Neuronal stem cell (in vitro differentiated cells): ENCODE measurements around the gene MPPED1.

Experiments used
- DNase-seq: peaks from one replicate; pipeline ENCODE4 v3.0.0-alpha.2; 2013; ENCODE audit warnings: low spot score
- H2AFZ ChIP-seq: one replicate; pipeline ENCODE4 v1.6.1; 2013; ENCODE audit warnings: mild to moderate bottlenecking, low read length, inconsistent platforms
- H2AK5ac ChIP-seq: 2 replicates; pipeline ENCODE4 v1.6.1; 2013; ENCODE audit warnings: low read depth, mild to moderate bottlenecking, inconsistent platforms, low read length, moderate library complexity, mixed read lengths
- H2BK120ac ChIP-seq: 2 replicates; pipeline ENCODE4 v1.6.1; 2013; ENCODE audit warnings: low read depth, mild to moderate bottlenecking, inconsistent platforms, low read length, moderate library complexity, mixed read lengths
- H2BK12ac ChIP-seq: one replicate; pipeline ENCODE4 v1.6.1; 2013; ENCODE audit warnings: low read length, inconsistent platforms
- H2BK15ac ChIP-seq: 2 replicates; pipeline ENCODE4 v1.6.1; 2013; ENCODE audit warnings: mild to moderate bottlenecking, low read length, inconsistent platforms, mixed read lengths
- H2BK5ac ChIP-seq: one replicate; pipeline ENCODE4 v1.6.1; 2013; ENCODE audit warnings: inconsistent platforms, mild to moderate bottlenecking, low read length, moderate library complexity
- H3K14ac ChIP-seq: one replicate; pipeline ENCODE4 v1.6.1; 2013; ENCODE audit warnings: low read length, inconsistent platforms
- H3K18ac ChIP-seq: 2 replicates; pipeline ENCODE4 v1.6.1; 2013; ENCODE audit warnings: low read length, inconsistent platforms
- H3K23ac ChIP-seq: 2 replicates; pipeline ENCODE4 v1.6.1; 2013; ENCODE audit warnings: low read depth, mild to moderate bottlenecking, mixed read lengths, low read length, inconsistent platforms; ENCODE audit not compliant: poor library complexity
- H3K27ac ChIP-seq: replicated peaks from 3 replicates; pipeline ENCODE4 v1.5.1; 2013; ENCODE audit warnings: low read length, inconsistent platforms
- H3K27me3 ChIP-seq, 3 experiments: 2 replicates each; pipeline ENCODE4 v1.6.1; 2013; ENCODE audit warnings: low read length in 3 of 3, mild to moderate bottlenecking in 2 of 3, inconsistent platforms in 1 of 3, low read depth in 1 of 3, mixed read lengths in 1 of 3, moderate library complexity in 1 of 3; ENCODE audit not compliant: control insufficient read depth in 3 of 3, insufficient read depth in 3 of 3
- H3K36me3 ChIP-seq, 2 donors: replicated peaks in 1 of 2; 2 replicates each; pipeline ENCODE4 v1.6.1; 2013; ENCODE audit warnings: low read length in 2 of 2; ENCODE audit not compliant: control insufficient read depth in 2 of 2, insufficient read depth in 2 of 2
- H3K4ac ChIP-seq: 2 replicates; pipeline ENCODE4 v1.6.1; 2013; ENCODE audit warnings: inconsistent platforms, mild to moderate bottlenecking, low read length, moderate library complexity
- H3K4me1 ChIP-seq, 2 donors: 1 replicate in 1 of 2; 2 replicates in 1 of 2; pipeline ENCODE4 v1.6.1; 2013; ENCODE audit warnings: low read length in 2 of 2, low read depth in 1 of 2; ENCODE audit not compliant: control insufficient read depth in 2 of 2, insufficient read depth in 1 of 2
- H3K4me2 ChIP-seq: one replicate; pipeline ENCODE4 v1.6.1; 2013; ENCODE audit warnings: mild to moderate bottlenecking, low read length, inconsistent platforms; ENCODE audit not compliant: insufficient read depth, poor library complexity, severe bottlenecking
- H3K4me3 ChIP-seq, 2 donors: 2 replicates each; pipeline ENCODE4 v1.5.1; 2013; ENCODE audit warnings: low read length in 2 of 2, mild to moderate bottlenecking in 2 of 2, inconsistent platforms in 1 of 2, moderate library complexity in 1 of 2
- H3K79me1 ChIP-seq: one replicate; pipeline ENCODE4 v1.6.1; 2013; ENCODE audit warnings: low read depth, mild to moderate bottlenecking, inconsistent platforms, low read length, moderate library complexity
- H3K9ac ChIP-seq: one replicate; pipeline ENCODE4 v1.6.1; 2013; ENCODE audit warnings: mild to moderate bottlenecking, low read depth, low read length, inconsistent platforms; ENCODE audit not compliant: poor library complexity
- H3K9me3 ChIP-seq, 2 donors: replicated peaks in 1 of 2; 2 replicates each; pipeline versions ENCODE3 to v1.6.1; 2013; ENCODE audit warnings: low read length in 2 of 2, mild to moderate bottlenecking in 2 of 2, inconsistent platforms in 1 of 2, low read depth in 1 of 2, mixed read lengths in 1 of 2, moderate library complexity in 1 of 2; ENCODE audit not compliant: control insufficient read depth in 2 of 2, insufficient read depth in 1 of 2
- H4K8ac ChIP-seq: one replicate; pipeline ENCODE4 v1.6.1; 2013; ENCODE audit warnings: low read depth, mild to moderate bottlenecking, inconsistent platforms, low read length, moderate library complexity
- H4K91ac ChIP-seq: one replicate; pipeline ENCODE4 v1.6.1; 2013; ENCODE audit warnings: low read length, low read depth, mild to moderate bottlenecking, inconsistent platforms; ENCODE audit not compliant: poor library complexity
- WGBS, 2 donors: extraction: QIAGEN DNeasy Blood & Tissue Kit; methylation state at CpG; one replicate each; pipeline ENCODE4 v1.1.7; 2013; ENCODE audit warnings: missing lambda C conversion rate in 2 of 2, mixed read lengths in 1 of 2; ENCODE audit not compliant: insufficient read length in 2 of 2, insufficient replicate concordance in 1 of 2; ENCODE audit errors: extremely low coverage in 2 of 2; 5-methylcytosine and 5-hydroxymethylcytosine counted together

The MPPED1 gene

GRCh38 chr22:43377548-43377895 lies 34.3 kb upstream of the MPPED1 start:
- peaks cover 0 to 11% (median 0%) of the 10 kb centered on the region in 3 experiments for H3K27me3 ChIP-seq
- no peak overlapping the region for H4K8ac ChIP-seq
- H2BK15ac ChIP-seq = no peak overlapping the region
- no peak for DNase-seq
- H3K36me3 ChIP-seq = no peaks in the 10 kb centered on the region
- WGBS, 2 donors = no CpG with 5 or more reads among the region's 10 CpGs
- no peak overlapping the region for H3K14ac ChIP-seq
- no peak overlapping the region for H3K4me2 ChIP-seq
- H3K79me1 ChIP-seq = no peaks in the 10 kb centered on the region
- H4K91ac ChIP-seq = no peak overlapping the region
- H2BK12ac ChIP-seq = no peak overlapping the region
- H3K4ac ChIP-seq = no peak overlapping the region
- no peak overlapping the region for H2AK5ac ChIP-seq
- no peak overlapping the region for H3K23ac ChIP-seq
- H3K9ac ChIP-seq = no peak overlapping the region
- H3K4me3 ChIP-seq = no peak overlapping the region
- no peaks in the 10 kb centered on the region for H3K4me1 ChIP-seq
- H3K27ac ChIP-seq = no peak overlapping the region
- peaks cover 0 to 3% of the 10 kb centered on the region in 2 donors for H3K9me3 ChIP-seq
- H3K18ac ChIP-seq = peak overlapping the region; percentile 24
- no peak overlapping the region for H2AFZ ChIP-seq
- H2BK120ac ChIP-seq = no peak overlapping the region
- no peak overlapping the region for H2BK5ac ChIP-seq

- Histone ChIP-seq H4K91ac (no peak overlapping the region), H3K4me1 (no peaks in the 10 kb centered on the region), H3K27ac (no peak overlapping the region), H3K18ac (no peak overlapping the region), H3K23ac (no peak overlapping the region), H2AFZ (no peak overlapping the region), H2BK15ac (no peak overlapping the region), H2BK5ac (no peak overlapping the region), H3K36me3 (no peaks in the 10 kb centered on the region), H2BK120ac (no peak overlapping the region), H3K4me2 (no peak overlapping the region), H3K4ac (no peak overlapping the region), H4K8ac (no peak overlapping the region), H3K4me3 (no peak overlapping the region), H3K9ac (no peak overlapping the region), H2AK5ac (no peak overlapping the region), H3K79me1 (no peaks in the 10 kb centered on the region), H3K9me3 (peaks cover 0 to 3% of the 10 kb centered on the region in 2 donors), H2BK12ac (no peak overlapping the region), H3K27me3 (peaks cover 0 to 11% (median 0%) of the 10 kb centered on the region in 3 experiments), H3K14ac (no peak overlapping the region)
- WGBS, 2 donors = no CpG with 5 or more reads among the region's 8 CpGs
- DNase-seq = no peak
Measured at GRCh38 chr22:43377896-43378704, 33.7 kb upstream of the MPPED1 start.

GRCh38 chr22:43381693-43382092 lies 30.1 kb upstream of the MPPED1 start:
- H3K23ac ChIP-seq = no peak overlapping the region
- H4K91ac ChIP-seq = no peak overlapping the region
- peak overlapping the region; percentile 31 for H2AK5ac ChIP-seq
- no peak for DNase-seq
- peaks cover 2 to 4% of the 10 kb centered on the region in 2 donors for H3K4me1 ChIP-seq
- H3K36me3 ChIP-seq = no peaks in the 10 kb centered on the region
- no peak overlapping the region for H3K4me2 ChIP-seq
- no peak overlapping the region for H4K8ac ChIP-seq
- no peak overlapping the region for H2BK120ac ChIP-seq
- no peak overlapping the region for H2AFZ ChIP-seq
- no peak overlapping the region for H3K18ac ChIP-seq
- H2BK15ac ChIP-seq = no peak overlapping the region
- H3K9ac ChIP-seq = no peak overlapping the region
- H3K9me3 ChIP-seq = no peaks in the 10 kb centered on the region
- no peak overlapping the region for H3K4me3 ChIP-seq
- no CpG with 5 or more reads among the region's 6 CpGs for WGBS, 2 donors
- no peak overlapping the region for H2BK12ac ChIP-seq
- no peak overlapping the region for H3K14ac ChIP-seq
- no peaks in the 10 kb centered on the region for H3K79me1 ChIP-seq
- H3K4ac ChIP-seq = no peak overlapping the region
- peaks cover 0 to 25% (median 0%) of the 10 kb centered on the region in 3 experiments for H3K27me3 ChIP-seq
- H2BK5ac ChIP-seq = no peak overlapping the region
- H3K27ac ChIP-seq = no peak overlapping the region

- Histone ChIP-seq H2BK120ac (no peak overlapping the region), H4K91ac (no peak overlapping the region), H3K4me3 (no peak overlapping the region), H2BK15ac (peak overlapping the region; percentile 1), H3K18ac (no peak overlapping the region), H3K4me2 (no peak overlapping the region), H3K79me1 (no peaks in the 10 kb centered on the region), H2AK5ac (peak overlapping the region; percentile 4), H3K4me1 (peaks cover 2 to 11% of the 10 kb centered on the region in 2 donors), H2BK12ac (no peak overlapping the region), H2BK5ac (no peak overlapping the region), H3K14ac (no peak overlapping the region), H3K36me3 (no peaks in the 10 kb centered on the region), H3K4ac (no peak overlapping the region), H3K9me3 (peaks cover 0 to under 1% of the 10 kb centered on the region in 2 donors), H3K23ac (no peak overlapping the region), H4K8ac (no peak overlapping the region), H3K27me3 (peaks cover 0 to 34% (median 10%) of the 10 kb centered on the region in 3 experiments), H3K27ac (no peak overlapping the region), H2AFZ (no peak overlapping the region), H3K9ac (no peak overlapping the region)
- WGBS, 2 donors = no CpG with 5 or more reads among the region's 5 CpGs
- DNase-seq = no peak
Measured at GRCh38 chr22:43384863-43385262, 27.0 kb upstream of the MPPED1 start.
